Ascending aorta (tissue), 2 donors: ENCODE data around the gene DACT2. TPM values are rescaled to one million over a fixed set of nuclear protein-coding genes. Genes with fewer than 3 reads are reported as not detected.

Experiments used
- DNase-seq, 2 donors: peaks; one replicate each; pipeline ENCODE4 v3.0.0-alpha.2; 2019; ENCODE audit warnings: low spot score in 2 of 2
- H3K27ac ChIP-seq, 2 donors: fragments of 200-600 bp; sonication (generic); one replicate each; pipeline ENCODE4 v1.5.1; 2016 to 2017; ENCODE audit warnings: mild to moderate bottlenecking in 1 of 2
- H3K27me3 ChIP-seq: fragments of 200-600 bp; sonication (generic); one replicate; pipeline ENCODE4 v1.5.1; 2017
- H3K36me3 ChIP-seq, 2 donors: fragments of 200-600 bp; sonication (generic); one replicate each; pipeline ENCODE4 v1.5.1; 2016
- H3K4me1 ChIP-seq, 2 donors: fragments of 200-600 bp; sonication (generic); one replicate each; pipeline ENCODE4 v1.5.1; 2016 to 2017; ENCODE audit warnings: mild to moderate bottlenecking in 1 of 2
- H3K4me3 ChIP-seq, 2 donors: fragments of 200-600 bp; sonication (generic); one replicate each; pipeline ENCODE4 v1.5.1; 2016 to 2017; ENCODE audit warnings: mild to moderate bottlenecking in 1 of 2
- H3K9me3 ChIP-seq, 2 donors: fragments of 200-600 bp; sonication (generic); one replicate each; pipeline ENCODE4 v1.5.1; 2016
- intact Hi-C: fragments of 100-400 bp; cut with DNase I; formaldehyde crosslinking; loops from one replicate; pipeline ENCODE4 v1.15.1; 2023
- total RNA-seq: library from RNA; depleted of rRNA; stranded (reverse); fragments of >200 nt; gene quantifications from one replicate; pipeline ENCODE4 v1.1.0, GENCODE V29; 2016
- TF ChIP-seq, protein P1 (sequence below), 3 experiments: fragments of 200-600 bp in 2 of 3; fragments of 450-650 bp in 1 of 3; sonication (generic) in 2 of 3; IDR thresholded peaks; one replicate each; pipeline ENCODE4 v1.5.1; 2016 to 2019; ENCODE audit warnings: antibody characterized with exemption in 3 of 3, mild to moderate bottlenecking in 1 of 3, moderate library complexity in 1 of 3

The DACT2 gene
- total RNA-seq, 1 donor from 2014 or later, result not detected

DNA sequence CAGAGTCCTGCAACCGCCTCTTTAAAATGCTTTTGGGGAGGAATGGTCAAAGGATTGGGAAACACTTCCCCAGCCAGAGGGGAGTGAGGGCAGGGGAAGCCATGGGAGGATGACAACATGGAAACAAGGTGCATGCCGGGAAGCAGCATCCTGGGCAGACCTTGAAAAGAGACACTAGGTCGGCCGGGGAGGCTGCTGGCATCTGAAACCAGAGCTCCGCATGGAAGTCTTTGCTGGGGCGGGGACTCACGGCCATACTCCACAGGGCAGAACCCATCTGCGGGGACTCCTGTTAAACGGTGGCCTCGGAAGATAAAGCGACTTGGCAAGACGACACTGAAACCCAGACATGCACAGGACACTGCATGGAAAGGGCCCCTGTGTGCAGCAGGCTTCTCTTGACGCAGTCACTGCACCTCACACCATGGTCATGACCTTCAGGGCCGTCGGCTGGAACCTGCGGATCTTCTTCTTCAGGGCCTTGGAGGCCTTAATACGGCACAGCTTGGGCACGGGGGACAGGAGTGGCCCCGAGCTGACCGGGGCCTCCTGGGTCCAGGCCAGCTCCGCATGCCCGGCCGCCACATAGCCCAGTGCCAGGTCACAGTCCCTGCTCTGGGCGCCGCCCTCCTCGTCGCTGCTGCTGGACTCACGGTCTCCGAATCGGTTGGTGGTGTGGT is 12.4 kb downstream of the DACT2 start:
- no peak for DNase-seq
- intact Hi-C loops, result no loop called here
- Histone ChIP-seq H3K4me3 (no peak overlapping the region), H3K36me3 (no peaks in the 10 kb centered on the region), H3K27me3 (no peaks in the 10 kb centered on the region), H3K9me3 (no peaks in the 10 kb centered on the region), H3K27ac (no peak overlapping the region), H3K4me1 (no peaks in the 10 kb centered on the region)
- TF ChIP-seq, protein P1, sequence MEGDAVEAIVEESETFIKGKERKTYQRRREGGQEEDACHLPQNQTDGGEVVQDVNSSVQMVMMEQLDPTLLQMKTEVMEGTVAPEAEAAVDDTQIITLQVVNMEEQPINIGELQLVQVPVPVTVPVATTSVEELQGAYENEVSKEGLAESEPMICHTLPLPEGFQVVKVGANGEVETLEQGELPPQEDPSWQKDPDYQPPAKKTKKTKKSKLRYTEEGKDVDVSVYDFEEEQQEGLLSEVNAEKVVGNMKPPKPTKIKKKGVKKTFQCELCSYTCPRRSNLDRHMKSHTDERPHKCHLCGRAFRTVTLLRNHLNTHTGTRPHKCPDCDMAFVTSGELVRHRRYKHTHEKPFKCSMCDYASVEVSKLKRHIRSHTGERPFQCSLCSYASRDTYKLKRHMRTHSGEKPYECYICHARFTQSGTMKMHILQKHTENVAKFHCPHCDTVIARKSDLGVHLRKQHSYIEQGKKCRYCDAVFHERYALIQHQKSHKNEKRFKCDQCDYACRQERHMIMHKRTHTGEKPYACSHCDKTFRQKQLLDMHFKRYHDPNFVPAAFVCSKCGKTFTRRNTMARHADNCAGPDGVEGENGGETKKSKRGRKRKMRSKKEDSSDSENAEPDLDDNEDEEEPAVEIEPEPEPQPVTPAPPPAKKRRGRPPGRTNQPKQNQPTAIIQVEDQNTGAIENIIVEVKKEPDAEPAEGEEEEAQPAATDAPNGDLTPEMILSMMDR (IDR thresholded peaks at IDR 0.05), result no peak

GRCh38 chr6:168305863-168306262 is 13.7 kb downstream of the DACT2 start:
- intact Hi-C loops, result no loop called here
- Histone ChIP-seq H3K9me3 (no peaks in the 10 kb centered on the region), H3K36me3 (no peaks in the 10 kb centered on the region), H3K27me3 (no peaks in the 10 kb centered on the region), H3K4me3 (no peak overlapping the region), H3K4me1 (no peaks in the 10 kb centered on the region), H3K27ac (no peak overlapping the region)
- peak in 1 of 2 donors; percentile 8 for DNase-seq
- TF ChIP-seq, protein P1 (IDR thresholded peaks at IDR 0.05), result no peak

- intact Hi-C loops, result no loop called here
- TF ChIP-seq, protein P1 (IDR thresholded peaks at IDR 0.05), result no peak
Measured at GRCh38 chr6:168305096-168305749, 14.4 kb downstream of the DACT2 start.

GRCh38 chr6:168304752-168305015 is 14.9 kb downstream of the DACT2 start:
- Histone ChIP-seq H3K9me3 (no peaks in the 10 kb centered on the region), H3K4me1 (no peaks in the 10 kb centered on the region), H3K36me3 (no peaks in the 10 kb centered on the region), H3K4me3 (no peak overlapping the region), H3K27ac (no peak overlapping the region), H3K27me3 (no peaks in the 10 kb centered on the region)
- intact Hi-C loops, result no loop called here
- TF ChIP-seq, protein P1 (IDR thresholded peaks at IDR 0.05), result no peak
- peak in 1 of 2 donors; percentile 12 for DNase-seq

More at GRCh38 chr6:168305096-168305749, 14.4 kb downstream of the DACT2 start:
- Histone ChIP-seq H3K36me3 (no peaks in the 10 kb centered on the region), H3K9me3 (no peaks in the 10 kb centered on the region), H3K4me3 (no peak overlapping the region), H3K27ac (no peak overlapping the region), H3K27me3 (no peaks in the 10 kb centered on the region), H3K4me1 (no peaks in the 10 kb centered on the region)
- peak in 1 of 2 donors; percentile 53 for DNase-seq

- Histone ChIP-seq H3K27me3 (no peaks in the 10 kb centered on the region), H3K9me3 (no peaks in the 10 kb centered on the region), H3K36me3 (no peaks in the 10 kb centered on the region), H3K27ac (no peak overlapping the region), H3K4me1 (no peaks in the 10 kb centered on the region), H3K4me3 (no peak overlapping the region)
- intact Hi-C loops, result no loop called here
- TF ChIP-seq, protein P1 (IDR thresholded peaks at IDR 0.05), result no peak
- peak in 1 of 2 donors; percentile 19 for DNase-seq
Measured at GRCh38 chr6:168303982-168304751, 15.4 kb downstream of the DACT2 start.
